ENCODE data around the gene EMC6.

GRCh38 chr17:3681565-3681964 is 13.0 kb downstream of the EMC6 start:
- TF ChIP-seq CTCF (conservative IDR thresholded peaks at IDR 0.05) (no peak), ZFX (IDR thresholded peaks at IDR 0.05) (no peak)
